NCI-H460 (cell line): ENCODE data around the gene DDX10. TPM values are rescaled to one million over a fixed set of nuclear protein-coding genes. Genes with fewer than 3 reads are reported as not detected.
A peak's percentile ranks its signal among the peaks of the same experiment; 100 is the strongest.

Experiments used
- DNase-seq: peaks from one replicate; pipeline ENCODE4 v3.0.0-alpha.2; 2016; ENCODE audit warnings: low read depth; ENCODE audit errors: extremely low read depth
- total RNA-seq: library from RNA; depleted of rRNA; stranded (reverse); fragments of >200 nt; shearing (Covaris generic); gene quantifications from 2 replicates; pipeline ENCODE4 v1.2.3, GENCODE V29; 2014; rRNA removed

Gene DDX10
- total RNA-seq, 1 experiment from 2014 or later: 277 TPM

DNA sequence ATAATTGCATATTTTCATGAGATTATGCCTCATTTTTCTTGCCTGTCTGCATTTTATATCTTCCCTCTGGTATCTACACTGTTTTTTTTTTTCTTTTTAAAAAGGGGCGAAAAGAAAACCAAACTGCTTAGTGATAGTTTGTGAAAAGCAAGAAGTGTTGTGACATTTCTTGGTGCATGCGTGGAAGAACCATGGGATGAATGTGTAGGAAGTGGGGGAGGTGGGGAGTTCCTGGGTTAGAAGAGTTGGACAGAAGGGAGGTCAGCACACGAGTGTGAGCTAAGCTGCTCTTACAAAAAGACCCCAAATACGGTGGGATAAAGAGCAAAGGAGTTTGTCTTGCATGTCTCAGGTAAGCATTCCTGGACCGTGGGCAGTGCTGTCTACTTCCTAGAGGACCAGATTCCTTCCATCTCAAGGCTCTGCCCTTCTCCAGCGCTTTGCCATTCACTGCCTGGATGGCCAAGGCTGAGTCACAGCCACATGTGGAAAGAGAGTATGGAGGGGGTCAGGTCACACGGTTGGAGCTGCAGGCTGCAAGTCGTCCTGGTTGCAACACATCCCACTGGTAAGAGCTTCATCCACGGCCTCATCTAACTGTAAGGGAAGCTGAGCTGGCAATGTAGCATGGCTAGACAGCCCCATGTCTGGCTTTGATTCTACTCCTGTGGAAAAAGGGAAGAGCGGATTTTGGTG, 300.6 kb downstream of the DDX10 start:
- DNase-seq: no peak

- no peak for DNase-seq
Observed at GRCh38 chr11:108966206-108966605, 301.3 kb downstream of the DDX10 start.

DNA sequence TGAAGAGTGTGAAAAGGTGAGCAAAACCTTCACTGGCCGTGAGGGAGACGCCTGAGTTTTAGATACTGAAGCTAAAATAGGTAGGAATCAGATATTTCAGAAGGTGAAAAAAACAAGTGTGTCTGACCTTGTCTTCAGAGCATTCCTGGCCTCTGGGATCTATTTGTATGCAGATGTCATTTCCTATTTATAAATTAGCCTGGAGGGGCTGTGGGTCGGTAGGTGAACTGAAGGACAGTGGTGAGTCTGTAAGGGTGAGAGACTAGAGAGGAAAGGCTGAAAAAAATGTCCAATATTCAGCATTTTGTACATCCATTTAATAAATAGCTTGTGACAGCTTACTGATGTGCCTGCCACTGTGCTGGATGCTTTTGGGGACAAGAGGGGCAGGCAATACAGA, 302.1 kb downstream of the DDX10 start:
- DNase-seq: no peak

GRCh38 chr11:108967571-108967970, 302.7 kb downstream of the DDX10 start:
- DNase-seq: no peak

- DNase-seq: no peak
Observed at GRCh38 chr11:108970221-108970991, 305.5 kb downstream of the DDX10 start.

GRCh38 chr11:108973402-108974162, 308.7 kb downstream of the DDX10 start:
- DNase-seq: peak; percentile 5

DNA sequence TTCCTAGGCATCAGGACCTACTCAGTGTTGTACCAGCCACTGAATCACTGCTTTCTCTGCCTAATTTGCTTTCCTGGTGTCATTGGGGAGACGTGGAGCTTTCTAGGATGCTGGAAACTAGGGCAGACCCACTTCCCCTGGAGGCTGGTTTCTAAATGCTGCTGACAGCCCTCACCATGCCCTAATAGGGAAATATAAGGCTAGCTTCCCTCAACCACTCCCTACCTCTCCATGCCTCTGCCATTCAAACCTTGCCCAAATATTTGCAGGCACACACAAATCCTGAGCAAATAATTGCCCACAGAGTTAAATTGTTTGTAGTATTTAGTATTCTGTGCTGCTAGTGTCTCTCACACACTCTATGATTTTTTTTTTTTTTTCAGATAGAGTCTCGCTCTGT, 310.2 kb downstream of the DDX10 start:
- DNase-seq: no peak

DNA sequence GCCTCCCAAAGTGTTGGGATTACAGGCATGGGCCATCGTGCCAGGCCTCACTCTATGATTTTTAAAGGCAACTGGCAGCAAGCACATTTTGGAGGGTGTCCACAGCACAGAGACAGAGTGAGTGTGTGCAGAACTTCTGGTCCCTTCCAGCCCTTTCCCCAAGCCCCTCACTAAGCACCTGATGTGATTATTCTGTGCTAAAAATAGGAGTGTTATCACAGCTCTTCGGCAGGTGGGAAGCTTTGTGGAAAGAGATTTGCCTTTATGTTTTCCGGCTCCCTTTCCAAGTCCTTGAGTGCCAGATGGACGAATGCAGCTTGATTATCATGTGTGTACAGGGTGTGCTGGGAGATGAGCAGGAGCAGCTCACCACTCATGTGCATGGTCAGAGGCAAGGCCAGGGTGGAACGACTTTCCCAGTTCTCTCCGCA, 310.8 kb downstream of the DDX10 start:
- DNase-seq: no peak

- no peak for DNase-seq
Observed at GRCh38 chr11:108983636-108984420, 319.0 kb downstream of the DDX10 start.

DNA sequence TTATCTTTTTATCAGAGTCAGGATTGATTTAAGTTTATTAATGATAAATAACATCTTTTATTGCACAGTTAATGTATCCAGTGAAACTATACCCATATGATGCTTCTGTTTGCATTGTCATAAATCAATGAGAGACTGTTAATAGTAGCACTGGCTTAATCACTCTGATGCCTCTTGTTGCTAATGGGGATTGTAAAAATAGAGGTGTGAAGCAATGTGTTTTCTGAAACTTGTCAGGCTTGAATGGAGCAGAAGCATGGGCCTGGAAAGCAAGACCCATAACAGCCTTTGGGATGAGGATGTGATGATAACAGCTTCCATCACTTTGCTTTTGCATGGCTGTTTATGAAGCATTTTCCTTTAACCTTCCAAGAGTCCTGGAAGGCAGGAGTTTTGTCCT, 319.7 kb downstream of the DDX10 start:
- DNase-seq: no peak

- DNase-seq: no peak
Observed at GRCh38 chr11:108985236-108985944, 320.5 kb downstream of the DDX10 start.

DNA sequence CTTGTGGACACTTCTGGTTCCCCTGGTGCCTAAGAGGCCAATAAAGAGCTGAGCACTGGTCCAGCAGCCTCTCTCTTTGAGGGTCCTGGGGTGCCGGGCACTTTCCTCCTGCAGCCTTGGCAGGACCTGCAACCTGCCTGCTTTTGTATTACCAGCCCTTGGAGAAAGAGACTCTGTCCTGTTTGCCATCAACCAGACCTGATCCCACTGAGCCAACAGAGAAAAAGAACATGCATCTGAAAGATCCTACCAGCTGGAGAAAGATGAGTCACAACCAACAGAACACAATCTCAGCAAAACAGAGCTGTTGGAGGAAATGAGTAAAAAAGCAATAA, 321.0 kb downstream of the DDX10 start:
- DNase-seq: no peak

Other genes starting within 250 kb of the DDX10 start
- 1.4 TPM in 2 replicates for gene C11orf65, start 197.5 kb upstream of the DDX10 start, total RNA-seq
- 20.5 and 23.3 TPM in 2 replicates for gene POGLUT3, start 166.7 kb upstream of the DDX10 start, total RNA-seq
- 2.5 and 2.7 TPM in 2 replicates for gene EXPH5, start 71.3 kb upstream of the DDX10 start, total RNA-seq